SK-N-SH treated with all-trans-retinoic acid at 6 μM for 48 hours (cell line): ENCODE data around the gene RFC2.

Source experiments
- ARNTL ChIP-seq: fragments of 450-650 bp; formaldehyde crosslinking; IDR thresholded peaks from 2 replicates; pipeline ENCODE4 v1.5.0; 2020; ENCODE audit warnings: low read depth, mild to moderate bottlenecking, moderate library complexity, borderline replicate concordance
- BACH2 ChIP-seq: fragments of 250-450 bp; sonication (Bioruptor Pico); IDR thresholded peaks from 2 replicates; pipeline ENCODE4 v1.9.0; 2021; ENCODE audit warnings: mild to moderate bottlenecking, borderline replicate concordance
- RARB ChIP-seq: fragments of 250-450 bp; sonication (Bioruptor Pico); IDR thresholded peaks from 2 replicates; pipeline ENCODE4 v1.8.0; 2021; ENCODE audit warnings: mild to moderate bottlenecking, moderate library complexity
- ZFP30 ChIP-seq: fragments of 450-650 bp; formaldehyde crosslinking; IDR thresholded peaks from 2 replicates; pipeline ENCODE4 v1.5.0; 2022; ENCODE audit warnings: mild to moderate bottlenecking, moderate library complexity
- ZNF565 ChIP-seq: fragments of 450-650 bp; formaldehyde crosslinking; conservative IDR thresholded peaks from 2 replicates; pipeline ENCODE4 v1.5.0; 2020; ENCODE audit warnings: low read depth, mild to moderate bottlenecking, moderate library complexity
- ZNF70 ChIP-seq: fragments of 450-650 bp; formaldehyde crosslinking; IDR thresholded peaks from 2 replicates; pipeline ENCODE4 v1.5.0; 2020; ENCODE audit warnings: mild to moderate bottlenecking, moderate library complexity
- ZNF8 ChIP-seq: fragments of 450-650 bp; formaldehyde crosslinking; IDR thresholded peaks from 2 replicates; pipeline ENCODE4 v1.5.0; 2020; ENCODE audit warnings: mild to moderate bottlenecking, moderate library complexity
- TF ChIP-seq, protein P1 (sequence below): fragments of 250-450 bp; sonication (Bioruptor Pico); IDR thresholded peaks from 2 replicates; pipeline ENCODE4 v1.8.0; 2020; ENCODE audit warnings: mild to moderate bottlenecking, moderate library complexity, borderline replicate concordance
- TF ChIP-seq, protein P2 (sequence below): fragments of 250-450 bp; sonication (Bioruptor Pico); IDR thresholded peaks from 2 replicates; pipeline ENCODE4 v1.5.0; 2020; ENCODE audit warnings: mild to moderate bottlenecking, moderate library complexity

DNA sequence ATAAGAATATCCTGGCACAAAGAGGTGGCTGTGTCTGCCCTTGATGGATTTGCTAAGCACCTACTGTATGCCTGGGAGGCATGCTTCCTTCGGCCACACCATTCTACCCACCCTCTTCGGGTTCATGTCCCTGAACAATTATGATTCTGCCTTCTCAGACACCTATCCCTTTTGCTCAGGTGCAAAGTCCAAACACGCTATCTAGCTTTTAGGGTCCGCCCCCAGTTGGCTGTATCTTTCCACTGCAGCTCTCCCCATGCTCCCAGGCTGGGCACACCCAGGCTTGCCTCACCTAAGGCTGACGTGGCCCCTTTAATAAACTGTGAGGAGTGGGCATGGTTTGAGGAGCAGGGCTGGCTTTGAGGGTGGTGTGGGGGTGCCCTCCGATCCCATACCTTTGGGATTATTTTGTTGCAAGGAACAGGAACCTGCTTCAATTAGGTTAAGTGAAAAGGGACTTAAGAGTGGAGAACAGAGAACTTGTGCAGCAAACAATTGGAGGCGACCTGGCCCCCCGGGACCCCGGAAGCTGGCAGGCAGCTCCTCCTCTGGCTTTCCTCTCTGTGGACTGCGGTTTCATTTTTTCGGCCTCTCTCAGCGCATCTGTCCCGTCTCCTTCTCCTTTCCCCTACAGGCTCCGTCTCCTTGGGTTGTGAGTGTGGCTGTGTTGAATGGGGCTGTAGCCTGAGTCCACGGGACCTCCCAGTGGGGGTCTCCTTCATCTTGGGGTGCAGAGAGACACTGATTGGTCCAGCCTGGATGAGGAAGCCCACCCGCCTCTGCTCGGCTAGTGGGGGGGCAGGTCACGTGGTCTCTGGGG is 38.8 kb upstream of the RFC2 start:
- TF ChIP-seq ZFP30 (CRISPR knock-in tag): no peak
- TF ChIP-seq ARNTL (CRISPR knock-in tag): no peak
- TF ChIP-seq, protein P1, sequence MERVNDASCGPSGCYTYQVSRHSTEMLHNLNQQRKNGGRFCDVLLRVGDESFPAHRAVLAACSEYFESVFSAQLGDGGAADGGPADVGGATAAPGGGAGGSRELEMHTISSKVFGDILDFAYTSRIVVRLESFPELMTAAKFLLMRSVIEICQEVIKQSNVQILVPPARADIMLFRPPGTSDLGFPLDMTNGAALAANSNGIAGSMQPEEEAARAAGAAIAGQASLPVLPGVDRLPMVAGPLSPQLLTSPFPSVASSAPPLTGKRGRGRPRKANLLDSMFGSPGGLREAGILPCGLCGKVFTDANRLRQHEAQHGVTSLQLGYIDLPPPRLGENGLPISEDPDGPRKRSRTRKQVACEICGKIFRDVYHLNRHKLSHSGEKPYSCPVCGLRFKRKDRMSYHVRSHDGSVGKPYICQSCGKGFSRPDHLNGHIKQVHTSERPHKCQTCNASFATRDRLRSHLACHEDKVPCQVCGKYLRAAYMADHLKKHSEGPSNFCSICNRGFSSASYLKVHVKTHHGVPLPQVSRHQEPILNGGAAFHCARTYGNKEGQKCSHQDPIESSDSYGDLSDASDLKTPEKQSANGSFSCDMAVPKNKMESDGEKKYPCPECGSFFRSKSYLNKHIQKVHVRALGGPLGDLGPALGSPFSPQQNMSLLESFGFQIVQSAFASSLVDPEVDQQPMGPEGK: no peak
- no peak for TF ChIP-seq ZNF8 (CRISPR knock-in tag)
- no peak for TF ChIP-seq BACH2 (CRISPR knock-in tag)
- TF ChIP-seq ZNF565 (CRISPR knock-in tag): no peak
- TF ChIP-seq ZNF70 (CRISPR knock-in tag): no peak
- TF ChIP-seq, protein P2, sequence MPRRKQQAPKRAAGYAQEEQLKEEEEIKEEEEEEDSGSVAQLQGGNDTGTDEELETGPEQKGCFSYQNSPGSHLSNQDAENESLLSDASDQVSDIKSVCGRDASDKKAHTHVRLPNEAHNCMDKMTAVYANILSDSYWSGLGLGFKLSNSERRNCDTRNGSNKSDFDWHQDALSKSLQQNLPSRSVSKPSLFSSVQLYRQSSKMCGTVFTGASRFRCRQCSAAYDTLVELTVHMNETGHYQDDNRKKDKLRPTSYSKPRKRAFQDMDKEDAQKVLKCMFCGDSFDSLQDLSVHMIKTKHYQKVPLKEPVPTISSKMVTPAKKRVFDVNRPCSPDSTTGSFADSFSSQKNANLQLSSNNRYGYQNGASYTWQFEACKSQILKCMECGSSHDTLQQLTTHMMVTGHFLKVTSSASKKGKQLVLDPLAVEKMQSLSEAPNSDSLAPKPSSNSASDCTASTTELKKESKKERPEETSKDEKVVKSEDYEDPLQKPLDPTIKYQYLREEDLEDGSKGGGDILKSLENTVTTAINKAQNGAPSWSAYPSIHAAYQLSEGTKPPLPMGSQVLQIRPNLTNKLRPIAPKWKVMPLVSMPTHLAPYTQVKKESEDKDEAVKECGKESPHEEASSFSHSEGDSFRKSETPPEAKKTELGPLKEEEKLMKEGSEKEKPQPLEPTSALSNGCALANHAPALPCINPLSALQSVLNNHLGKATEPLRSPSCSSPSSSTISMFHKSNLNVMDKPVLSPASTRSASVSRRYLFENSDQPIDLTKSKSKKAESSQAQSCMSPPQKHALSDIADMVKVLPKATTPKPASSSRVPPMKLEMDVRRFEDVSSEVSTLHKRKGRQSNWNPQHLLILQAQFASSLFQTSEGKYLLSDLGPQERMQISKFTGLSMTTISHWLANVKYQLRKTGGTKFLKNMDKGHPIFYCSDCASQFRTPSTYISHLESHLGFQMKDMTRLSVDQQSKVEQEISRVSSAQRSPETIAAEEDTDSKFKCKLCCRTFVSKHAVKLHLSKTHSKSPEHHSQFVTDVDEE: no peak
- no peak for TF ChIP-seq RARB (CRISPR knock-in tag)
